ENCODE results near the gene VPS37C. TPM values are rescaled to one million over a fixed set of nuclear protein-coding genes. Genes with fewer than 3 reads are reported as not detected.

The VPS37C gene
- total and polyA plus RNA-seq, 2 of the 13 experiments (the other 11 are each of a cell fraction or from before 2014, with no cell fraction given) = 7.5 to 8.8 TPM

DNA sequence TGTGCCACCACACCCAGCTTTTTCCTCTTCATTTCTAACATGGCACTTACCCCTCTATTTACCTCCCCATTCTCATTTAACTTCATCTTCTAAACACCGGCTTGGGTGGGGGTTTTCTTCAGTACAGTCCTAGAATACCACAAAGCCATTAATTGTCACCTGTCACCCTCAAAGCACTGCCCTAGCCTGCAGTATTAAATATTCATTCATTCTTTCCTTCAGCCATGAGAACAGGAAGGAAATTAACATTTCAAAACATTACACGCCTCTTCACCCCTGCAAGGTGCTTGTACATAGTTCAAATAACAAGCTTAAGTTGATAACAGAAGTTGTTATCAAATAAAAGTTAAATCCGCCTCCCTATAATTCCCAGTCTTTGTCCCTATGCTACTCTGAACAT is 10.7 kb upstream of the VPS37C start:
- Histone ChIP-seq H3K36me3 (replicated peaks in 1 of 2; ENCODE audit: control insufficient read depth in 1 of 2, insufficient read depth in 2 of 2, low read length in 2 of 2) (no peaks in the 10 kb centered on the region), H3K9me3 (ENCODE audit: low read length) (no peaks in the 10 kb centered on the region), H3K27ac (ENCODE audit: extremely low read length, insufficient read depth, low read length) (no peak overlapping the region), H3K4me1 (ENCODE audit: insufficient read depth, low read length) (no peaks in the 10 kb centered on the region), H3K79me2 (ENCODE audit: insufficient read depth, low read length) (no peaks in the 10 kb centered on the region), H3K4me2 (ENCODE audit: low read depth, low read length) (no peak overlapping the region), H3K4me3 (replicated peaks in 1 of 3; ENCODE audit: insufficient read depth in 1 of 3, low read depth in 2 of 3, low read length in 3 of 3) (no peak overlapping the region), H4K20me1 (ENCODE audit: insufficient read depth, low read length) (no peaks in the 10 kb centered on the region), H3K9ac (ENCODE audit: insufficient read depth, low read depth, low read length) (no peak overlapping the region), H3K27me3 (ENCODE audit: control insufficient read depth in 1 of 2, insufficient read depth in 2 of 2, low read length in 2 of 2) (peaks cover 1 to 37% of the 10 kb centered on the region in 2 experiments; a peak in 2 of 5 replicates), H2AFZ (ENCODE audit: low read length) (no peak overlapping the region)
- ChIA-PET CTCF (ENCODE audit: low intra/inter-chr PET ratio, low total read pairs) (interaction anchor here (2.5 kb wide), 1 partner anchor 43 kb away, joined by 49 read pairs; no protein-coding TSS in a partner anchor), POLR2A (no interaction called here)
- TF ChIP-seq TEAD2 (CRISPR knock-in tag; IDR thresholded peaks at IDR 0.05) (no peak), ZFX (CRISPR knock-in tag; IDR thresholded peaks at IDR 0.05; ENCODE audit: low read depth) (no peak), ZNF354B (CRISPR knock-in tag; IDR thresholded peaks at IDR 0.05) (no peak), KDM2A (CRISPR knock-in tag; IDR thresholded peaks at IDR 0.05; ENCODE audit: borderline replicate concordance, low read depth) (no peak), SMARCE1 (IDR thresholded peaks at IDR 0.05; ENCODE audit: borderline replicate concordance) (no peak), SALL1 (CRISPR knock-in tag; IDR thresholded peaks at IDR 0.05) (no peak), GFI1 (CRISPR knock-in tag; IDR thresholded peaks at IDR 0.05; ENCODE audit: borderline replicate concordance) (no peak), ZNF253 (CRISPR knock-in tag; IDR thresholded peaks at IDR 0.05; ENCODE audit: borderline replicate concordance) (no peak), SOX5 (CRISPR knock-in tag; IDR thresholded peaks at IDR 0.05; ENCODE audit: borderline replicate concordance) (no peak), ZNF33A (CRISPR knock-in tag; IDR thresholded peaks at IDR 0.05; ENCODE audit: borderline replicate concordance) (no peak), MAFG (CRISPR knock-in tag; IDR thresholded peaks at IDR 0.05) (no peak)
- TF ChIP-seq, protein P1, sequence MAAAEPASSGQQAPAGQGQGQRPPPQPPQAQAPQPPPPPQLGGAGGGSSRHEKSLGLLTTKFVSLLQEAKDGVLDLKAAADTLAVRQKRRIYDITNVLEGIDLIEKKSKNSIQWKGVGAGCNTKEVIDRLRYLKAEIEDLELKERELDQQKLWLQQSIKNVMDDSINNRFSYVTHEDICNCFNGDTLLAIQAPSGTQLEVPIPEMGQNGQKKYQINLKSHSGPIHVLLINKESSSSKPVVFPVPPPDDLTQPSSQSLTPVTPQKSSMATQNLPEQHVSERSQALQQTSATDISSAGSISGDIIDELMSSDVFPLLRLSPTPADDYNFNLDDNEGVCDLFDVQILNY (CRISPR knock-in tag; conservative IDR thresholded peaks at IDR 0.05) = no peak
- TF ChIP-seq, protein P2, sequence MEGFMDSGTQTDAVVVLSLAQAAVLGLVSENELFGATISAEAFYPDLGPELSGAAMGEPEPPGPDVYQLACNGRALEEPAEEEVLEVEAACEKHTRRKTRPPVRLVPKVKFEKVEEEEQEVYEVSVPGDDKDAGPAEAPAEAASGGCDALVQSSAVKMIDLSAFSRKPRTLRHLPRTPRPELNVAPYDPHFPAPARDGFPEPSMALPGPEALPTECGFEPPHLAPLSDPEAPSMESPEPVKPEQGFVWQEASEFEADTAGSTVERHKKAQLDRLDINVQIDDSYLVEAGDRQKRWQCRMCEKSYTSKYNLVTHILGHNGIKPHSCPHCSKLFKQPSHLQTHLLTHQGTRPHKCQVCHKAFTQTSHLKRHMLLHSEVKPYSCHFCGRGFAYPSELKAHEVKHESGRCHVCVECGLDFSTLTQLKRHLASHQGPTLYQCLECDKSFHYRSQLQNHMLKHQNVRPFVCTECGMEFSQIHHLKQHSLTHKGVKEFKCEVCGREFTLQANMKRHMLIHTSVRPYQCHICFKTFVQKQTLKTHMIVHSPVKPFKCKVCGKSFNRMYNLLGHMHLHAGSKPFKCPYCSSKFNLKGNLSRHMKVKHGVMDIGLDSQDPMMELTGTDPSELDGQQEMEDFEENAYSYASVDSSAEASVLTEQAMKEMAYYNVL (CRISPR knock-in tag; IDR thresholded peaks at IDR 0.05; ENCODE audit: borderline replicate concordance) = no peak
- TF ChIP-seq, protein P3, sequence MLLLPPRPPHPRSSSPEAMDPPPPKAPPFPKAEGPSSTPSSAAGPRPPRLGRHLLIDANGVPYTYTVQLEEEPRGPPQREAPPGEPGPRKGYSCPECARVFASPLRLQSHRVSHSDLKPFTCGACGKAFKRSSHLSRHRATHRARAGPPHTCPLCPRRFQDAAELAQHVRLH (CRISPR knock-in tag; IDR thresholded peaks at IDR 0.05; ENCODE audit: borderline replicate concordance, low read depth) = no peak
- TF ChIP-seq, protein P4, sequence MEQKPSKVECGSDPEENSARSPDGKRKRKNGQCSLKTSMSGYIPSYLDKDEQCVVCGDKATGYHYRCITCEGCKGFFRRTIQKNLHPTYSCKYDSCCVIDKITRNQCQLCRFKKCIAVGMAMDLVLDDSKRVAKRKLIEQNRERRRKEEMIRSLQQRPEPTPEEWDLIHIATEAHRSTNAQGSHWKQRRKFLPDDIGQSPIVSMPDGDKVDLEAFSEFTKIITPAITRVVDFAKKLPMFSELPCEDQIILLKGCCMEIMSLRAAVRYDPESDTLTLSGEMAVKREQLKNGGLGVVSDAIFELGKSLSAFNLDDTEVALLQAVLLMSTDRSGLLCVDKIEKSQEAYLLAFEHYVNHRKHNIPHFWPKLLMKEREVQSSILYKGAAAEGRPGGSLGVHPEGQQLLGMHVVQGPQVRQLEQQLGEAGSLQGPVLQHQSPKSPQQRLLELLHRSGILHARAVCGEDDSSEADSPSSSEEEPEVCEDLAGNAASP (CRISPR knock-in tag; IDR thresholded peaks at IDR 0.05; ENCODE audit: borderline replicate concordance) = no peak
- TF ChIP-seq, protein P5, sequence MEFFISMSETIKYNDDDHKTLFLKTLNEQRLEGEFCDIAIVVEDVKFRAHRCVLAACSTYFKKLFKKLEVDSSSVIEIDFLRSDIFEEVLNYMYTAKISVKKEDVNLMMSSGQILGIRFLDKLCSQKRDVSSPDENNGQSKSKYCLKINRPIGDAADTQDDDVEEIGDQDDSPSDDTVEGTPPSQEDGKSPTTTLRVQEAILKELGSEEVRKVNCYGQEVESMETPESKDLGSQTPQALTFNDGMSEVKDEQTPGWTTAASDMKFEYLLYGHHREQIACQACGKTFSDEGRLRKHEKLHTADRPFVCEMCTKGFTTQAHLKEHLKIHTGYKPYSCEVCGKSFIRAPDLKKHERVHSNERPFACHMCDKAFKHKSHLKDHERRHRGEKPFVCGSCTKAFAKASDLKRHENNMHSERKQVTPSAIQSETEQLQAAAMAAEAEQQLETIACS (CRISPR knock-in tag; IDR thresholded peaks at IDR 0.05) = no peak
- ATAC-seq (no peak), FAIRE-seq (no peak), DNase-seq (ENCODE audit: low spot score) (no peak)
- BruUV-seq (replicated peaks) = no TSS peak
- intact Hi-C loops (cut with micrococcal nuclease; ENCODE audit: unreplicated experiment) = no loop called here
- in situ Hi-C loops (cut with HindIII; ENCODE audit: extremely low pct_ligation_motif_present, low pct_unique_long_range_greater_than_20kb) = no loop called here
- WGBS (ENCODE audit: low lambda C conversion rate) = 44% methylated on average over 3 of the region's 3 CpGs

Data from HepG2 (cell line).